ENCODE data around the gene ASB4. TPM values are rescaled to one million over a fixed set of nuclear protein-coding genes. Genes with fewer than 3 reads are reported as not detected.

The ASB4 gene
- total RNA-seq, 1 donor from 2014 or later = 0.31 TPM

DNA sequence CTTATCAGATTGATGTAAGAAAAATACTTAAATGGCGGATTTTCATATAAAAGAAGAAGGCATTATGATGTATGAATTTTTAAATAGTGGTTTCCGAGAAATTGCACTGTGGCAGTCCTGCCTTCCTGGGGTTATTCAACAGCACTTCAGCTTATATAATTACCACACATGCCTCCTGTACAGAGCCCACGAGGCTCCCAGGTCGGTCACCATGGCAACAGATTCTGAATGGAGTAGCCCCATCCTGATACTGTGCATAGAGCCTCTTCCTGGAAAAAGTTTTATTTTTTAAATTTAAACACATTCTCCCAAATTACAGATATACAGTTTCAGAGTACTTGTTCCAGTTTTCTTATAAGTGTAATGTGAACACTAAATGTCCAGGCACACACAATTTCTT lies 15.9 kb upstream of the ASB4 start:
- Mint-ChIP-seq H3K27ac (peak overlapping the region; percentile 46), H3K4me3 (no peak overlapping the region), H3K9me3 (no peaks in the 10 kb centered on the region)

DNA sequence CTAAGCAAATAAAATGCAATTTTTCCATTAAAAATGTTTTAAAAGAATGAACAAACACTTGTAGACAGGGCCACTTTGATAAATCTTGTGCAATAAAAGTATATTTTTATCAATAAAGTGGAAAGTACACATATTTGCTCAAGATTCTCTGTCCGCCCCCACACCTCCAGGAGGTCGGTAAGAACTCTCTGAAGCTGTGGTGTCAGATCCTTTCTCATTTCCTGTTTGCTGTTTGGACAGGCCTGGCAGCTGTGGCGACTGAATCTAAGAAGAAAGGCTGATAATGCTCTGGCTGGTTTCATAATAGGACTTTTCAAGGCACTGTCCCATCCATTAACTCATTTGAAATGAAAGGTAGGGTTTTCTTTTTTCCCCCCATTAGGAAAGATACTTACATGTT lies 15.3 kb upstream of the ASB4 start:
- H3K27ac Mint-ChIP-seq = peak overlapping the region; percentile 46
- H3K36me3 Mint-ChIP-seq = no peaks in the 10 kb centered on the region
- DNase-seq (ENCODE audit: extremely low spot score, unreplicated experiment) = no peak
- no peaks in the 10 kb centered on the region for H3K27me3 Mint-ChIP-seq
- H3K4me3 Mint-ChIP-seq = no peak overlapping the region
- TF ChIP-seq, protein P1, sequence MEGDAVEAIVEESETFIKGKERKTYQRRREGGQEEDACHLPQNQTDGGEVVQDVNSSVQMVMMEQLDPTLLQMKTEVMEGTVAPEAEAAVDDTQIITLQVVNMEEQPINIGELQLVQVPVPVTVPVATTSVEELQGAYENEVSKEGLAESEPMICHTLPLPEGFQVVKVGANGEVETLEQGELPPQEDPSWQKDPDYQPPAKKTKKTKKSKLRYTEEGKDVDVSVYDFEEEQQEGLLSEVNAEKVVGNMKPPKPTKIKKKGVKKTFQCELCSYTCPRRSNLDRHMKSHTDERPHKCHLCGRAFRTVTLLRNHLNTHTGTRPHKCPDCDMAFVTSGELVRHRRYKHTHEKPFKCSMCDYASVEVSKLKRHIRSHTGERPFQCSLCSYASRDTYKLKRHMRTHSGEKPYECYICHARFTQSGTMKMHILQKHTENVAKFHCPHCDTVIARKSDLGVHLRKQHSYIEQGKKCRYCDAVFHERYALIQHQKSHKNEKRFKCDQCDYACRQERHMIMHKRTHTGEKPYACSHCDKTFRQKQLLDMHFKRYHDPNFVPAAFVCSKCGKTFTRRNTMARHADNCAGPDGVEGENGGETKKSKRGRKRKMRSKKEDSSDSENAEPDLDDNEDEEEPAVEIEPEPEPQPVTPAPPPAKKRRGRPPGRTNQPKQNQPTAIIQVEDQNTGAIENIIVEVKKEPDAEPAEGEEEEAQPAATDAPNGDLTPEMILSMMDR (conservative IDR thresholded peaks at IDR 0.05) = no peak
- no peaks in the 10 kb centered on the region for H3K9me3 Mint-ChIP-seq
- H3K4me1 Mint-ChIP-seq (ENCODE audit: unreplicated experiment) = peaks cover 40% of the 10 kb centered on the region

More for the DNA sequence above, 15.9 kb upstream of the ASB4 start:
- no peak for DNase-seq (ENCODE audit: extremely low spot score, unreplicated experiment)
- H3K27me3 Mint-ChIP-seq = no peaks in the 10 kb centered on the region
- TF ChIP-seq, protein P1 (conservative IDR thresholded peaks at IDR 0.05) = no peak
- H3K4me1 Mint-ChIP-seq (ENCODE audit: unreplicated experiment) = peaks cover 40% of the 10 kb centered on the region
- H3K36me3 Mint-ChIP-seq = no peaks in the 10 kb centered on the region

DNA sequence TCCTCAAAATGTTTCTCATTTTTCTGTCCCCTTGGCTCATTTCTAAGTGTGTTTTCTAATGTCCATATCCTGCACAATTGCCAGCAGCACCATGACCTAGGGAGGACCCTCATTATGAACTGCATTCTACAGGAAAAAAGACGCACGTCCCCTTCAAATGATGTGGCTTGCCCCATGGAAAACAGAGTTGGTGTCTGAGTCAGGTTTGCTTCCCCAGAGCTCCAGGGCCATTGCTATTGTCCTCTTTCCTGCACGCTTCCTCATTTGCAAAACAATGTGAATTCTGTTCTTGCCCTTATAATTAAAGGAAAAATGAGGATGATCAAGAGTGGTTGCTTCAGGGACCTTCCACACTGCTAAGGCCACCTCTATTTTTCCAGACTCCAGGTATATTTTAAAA lies 14.7 kb upstream of the ASB4 start:
- TF ChIP-seq, protein P1 (conservative IDR thresholded peaks at IDR 0.05) = no peak
- Mint-ChIP-seq H3K4me3 (no peak overlapping the region), H3K27ac (no peak overlapping the region), H3K27me3 (no peaks in the 10 kb centered on the region), H3K9me3 (no peaks in the 10 kb centered on the region), H3K4me1 (ENCODE audit: unreplicated experiment) (peaks cover 40% of the 10 kb centered on the region), H3K36me3 (no peaks in the 10 kb centered on the region)
- DNase-seq (ENCODE audit: extremely low spot score, unreplicated experiment) = no peak

DNA sequence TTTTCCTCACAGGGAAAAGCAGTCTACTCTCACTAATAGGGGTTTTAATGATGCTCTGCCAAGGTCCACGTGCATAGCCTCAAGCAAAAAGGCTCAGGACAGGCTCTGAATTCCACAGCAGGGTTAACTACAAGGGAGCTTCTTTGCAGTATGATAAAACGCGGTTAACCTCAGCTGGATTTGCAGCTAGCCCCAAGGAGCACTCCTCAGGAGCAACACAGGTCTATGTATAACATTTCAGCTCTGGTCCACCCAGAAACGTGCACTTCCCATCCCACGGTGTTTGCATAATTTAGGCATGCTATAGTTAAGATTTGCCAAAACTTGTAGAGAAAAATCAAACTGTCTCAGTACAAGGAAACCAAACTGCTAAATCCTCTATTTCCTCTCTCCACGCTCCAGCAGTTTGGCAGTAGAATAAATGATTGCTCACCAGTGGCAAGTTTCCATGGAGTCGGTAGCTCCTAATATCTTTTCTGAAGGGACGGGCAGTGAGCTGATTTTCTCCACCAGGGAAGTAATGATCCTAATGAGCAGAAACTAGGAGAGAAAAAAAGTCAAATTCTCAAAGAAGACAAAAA lies 13.1 kb upstream of the ASB4 start:
- H3K27ac Mint-ChIP-seq = no peak overlapping the region
- TF ChIP-seq, protein P1 (conservative IDR thresholded peaks at IDR 0.05) = no peak

DNA sequence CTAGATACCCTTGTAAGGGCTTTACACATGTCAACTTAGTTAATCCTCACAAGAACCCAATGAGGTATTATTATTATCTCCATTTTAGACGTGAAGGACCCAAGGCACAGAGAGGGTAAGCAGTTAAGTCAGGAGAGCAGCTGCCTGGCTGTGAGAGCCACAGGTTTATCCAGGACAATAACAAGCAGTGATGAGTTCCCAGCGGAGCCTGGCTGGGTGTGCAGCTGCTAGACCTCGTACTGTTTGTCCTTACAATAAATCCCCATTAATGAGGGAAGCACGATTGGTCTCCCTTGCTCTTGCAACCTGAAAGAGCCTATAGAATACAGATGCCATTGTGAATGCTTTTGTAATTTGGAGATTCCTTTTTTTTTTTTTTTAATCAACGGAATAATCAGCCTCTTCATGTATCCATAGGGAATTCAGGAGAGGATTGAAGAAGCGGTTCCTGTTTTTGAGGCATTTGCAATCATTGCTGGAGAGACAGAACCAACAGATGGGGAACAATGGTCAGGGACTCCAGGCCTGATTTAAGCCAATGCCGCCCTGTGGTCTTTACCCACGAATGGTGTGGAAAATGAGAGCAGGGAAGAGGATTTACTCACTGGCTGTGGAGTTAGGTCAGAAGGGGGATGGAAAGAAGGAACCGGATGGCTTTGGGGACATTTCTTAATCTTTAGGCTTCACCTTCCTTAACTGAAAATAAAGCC lies 12.3 kb upstream of the ASB4 start:
- H3K9me3 Mint-ChIP-seq = no peaks in the 10 kb centered on the region
- DNase-seq (ENCODE audit: extremely low spot score, unreplicated experiment) = no peak
- TF ChIP-seq, protein P1 (conservative IDR thresholded peaks at IDR 0.05) = no peak
- H3K4me1 Mint-ChIP-seq (ENCODE audit: unreplicated experiment) = peaks cover 58% of the 10 kb centered on the region
- H3K4me3 Mint-ChIP-seq = no peak overlapping the region
- no peaks in the 10 kb centered on the region for H3K36me3 Mint-ChIP-seq
- H3K27me3 Mint-ChIP-seq = no peaks in the 10 kb centered on the region
- no peak overlapping the region for H3K27ac Mint-ChIP-seq

More for the DNA sequence above, 13.1 kb upstream of the ASB4 start:
- H3K27me3 Mint-ChIP-seq = no peaks in the 10 kb centered on the region
- no peaks in the 10 kb centered on the region for H3K36me3 Mint-ChIP-seq
- H3K4me3 Mint-ChIP-seq = peak overlapping the region; percentile 23
- no peak for DNase-seq (ENCODE audit: extremely low spot score, unreplicated experiment)
- H3K9me3 Mint-ChIP-seq = no peaks in the 10 kb centered on the region
- peaks cover 51% of the 10 kb centered on the region for H3K4me1 Mint-ChIP-seq (ENCODE audit: unreplicated experiment)
